Measurements from ENCODE around the gene CDX4.

The CDX4 gene, protein sequence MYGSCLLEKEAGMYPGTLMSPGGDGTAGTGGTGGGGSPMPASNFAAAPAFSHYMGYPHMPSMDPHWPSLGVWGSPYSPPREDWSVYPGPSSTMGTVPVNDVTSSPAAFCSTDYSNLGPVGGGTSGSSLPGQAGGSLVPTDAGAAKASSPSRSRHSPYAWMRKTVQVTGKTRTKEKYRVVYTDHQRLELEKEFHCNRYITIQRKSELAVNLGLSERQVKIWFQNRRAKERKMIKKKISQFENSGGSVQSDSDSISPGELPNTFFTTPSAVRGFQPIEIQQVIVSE

GRCh38 chrX:73446831-73447230 lies at the start of gene CDX4:
Gene CDX4, plus strand, starts transcription at chrX:73447053. Its CDS starts 201 bp downstream, at chrX:73447254.
- no peak for TF ChIP-seq EZH2phosphoT487 (IDR thresholded peaks at IDR 0.05; ENCODE audit: low read depth)
- TF ChIP-seq, protein P1, sequence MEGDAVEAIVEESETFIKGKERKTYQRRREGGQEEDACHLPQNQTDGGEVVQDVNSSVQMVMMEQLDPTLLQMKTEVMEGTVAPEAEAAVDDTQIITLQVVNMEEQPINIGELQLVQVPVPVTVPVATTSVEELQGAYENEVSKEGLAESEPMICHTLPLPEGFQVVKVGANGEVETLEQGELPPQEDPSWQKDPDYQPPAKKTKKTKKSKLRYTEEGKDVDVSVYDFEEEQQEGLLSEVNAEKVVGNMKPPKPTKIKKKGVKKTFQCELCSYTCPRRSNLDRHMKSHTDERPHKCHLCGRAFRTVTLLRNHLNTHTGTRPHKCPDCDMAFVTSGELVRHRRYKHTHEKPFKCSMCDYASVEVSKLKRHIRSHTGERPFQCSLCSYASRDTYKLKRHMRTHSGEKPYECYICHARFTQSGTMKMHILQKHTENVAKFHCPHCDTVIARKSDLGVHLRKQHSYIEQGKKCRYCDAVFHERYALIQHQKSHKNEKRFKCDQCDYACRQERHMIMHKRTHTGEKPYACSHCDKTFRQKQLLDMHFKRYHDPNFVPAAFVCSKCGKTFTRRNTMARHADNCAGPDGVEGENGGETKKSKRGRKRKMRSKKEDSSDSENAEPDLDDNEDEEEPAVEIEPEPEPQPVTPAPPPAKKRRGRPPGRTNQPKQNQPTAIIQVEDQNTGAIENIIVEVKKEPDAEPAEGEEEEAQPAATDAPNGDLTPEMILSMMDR (IDR thresholded peaks at IDR 0.05; ENCODE audit: low read depth, low read length) = no peak
- H4K20me1 ChIP-seq (ENCODE audit: insufficient read depth, low read length) = no peaks in the 10 kb centered on the region
- no peak within 1 kb of the TSS for H3K4me3 ChIP-seq (ENCODE audit: low read length)
- no peaks in the 10 kb centered on the region for H3K4me1 ChIP-seq (ENCODE audit: low read length)
- no peak within 1 kb of the TSS for H3K27ac ChIP-seq (ENCODE audit: low read length)
- no peak within 1 kb of the TSS for H3K9ac ChIP-seq (ENCODE audit: low read length)
- no peaks in the 10 kb centered on the region for H3K79me2 ChIP-seq (ENCODE audit: low read length)
- no peaks in the 10 kb centered on the region for H3K9me3 ChIP-seq (ENCODE audit: insufficient read depth, low read length)
- H3K27me3 ChIP-seq (ENCODE audit: low read depth, low read length) = no peaks in the 10 kb centered on the region
- no peaks in the 10 kb centered on the region for H3K36me3 ChIP-seq (replicated peaks; ENCODE audit: low read depth, low read length)
- H3K4me2 ChIP-seq (ENCODE audit: low read length) = no peak within 1 kb of the TSS
- no peak within 1 kb of the TSS for H2AFZ ChIP-seq (ENCODE audit: low read depth, low read length)

DNA sequence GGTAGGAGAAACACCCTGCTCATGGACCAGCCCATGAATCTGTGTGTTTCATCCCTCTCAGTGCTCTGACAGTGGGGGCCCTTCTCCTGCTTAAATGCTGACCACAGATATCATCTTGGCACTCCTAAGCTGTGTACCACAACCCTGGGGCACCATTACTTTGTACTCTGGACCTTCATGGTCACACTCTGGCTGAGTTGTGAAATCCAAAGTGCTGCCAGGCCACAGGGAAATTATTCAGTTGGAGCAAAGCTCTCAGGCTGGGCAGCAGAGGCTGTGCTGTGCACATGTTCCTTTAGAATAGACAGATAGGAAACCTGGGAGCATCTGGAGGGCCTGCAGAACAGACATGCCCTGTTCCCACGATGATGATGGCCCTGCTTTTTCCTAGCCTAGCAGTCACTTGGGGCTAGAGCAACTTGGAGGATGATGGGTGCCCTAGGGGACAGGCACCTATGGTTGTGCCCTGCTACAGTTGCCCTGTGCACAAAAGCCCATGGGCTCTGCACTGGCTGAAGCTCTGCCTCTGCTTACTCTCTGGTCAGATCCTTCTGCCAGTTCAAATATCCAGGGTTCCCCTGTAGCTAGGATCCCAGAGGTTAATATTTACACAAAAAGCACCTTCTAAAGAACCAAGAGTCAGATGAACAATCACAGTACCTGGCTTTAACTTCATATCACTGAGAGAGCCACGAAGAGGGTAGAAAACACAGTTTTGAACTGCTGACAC lies 48.5 kb upstream of the CDX4 start:
- Histone ChIP-seq H4K20me1 (ENCODE audit: insufficient read depth, low read length) (no peaks in the 10 kb centered on the region), H3K4me2 (ENCODE audit: low read length) (no peak overlapping the region), H3K9me3 (ENCODE audit: insufficient read depth, low read length) (no peaks in the 10 kb centered on the region), H3K27me3 (ENCODE audit: low read depth, low read length) (no peaks in the 10 kb centered on the region), H3K36me3 (replicated peaks; ENCODE audit: low read depth, low read length) (no peaks in the 10 kb centered on the region), H3K4me1 (ENCODE audit: low read length) (no peaks in the 10 kb centered on the region), H3K27ac (ENCODE audit: low read length) (no peak overlapping the region), H2AFZ (ENCODE audit: low read depth, low read length) (no peak overlapping the region), H3K4me3 (ENCODE audit: low read length) (no peak overlapping the region), H3K9ac (ENCODE audit: low read length) (no peak overlapping the region), H3K79me2 (ENCODE audit: low read length) (no peaks in the 10 kb centered on the region)
- no peak for TF ChIP-seq EZH2phosphoT487 (IDR thresholded peaks at IDR 0.05; ENCODE audit: low read depth)
- TF ChIP-seq, protein P1 (IDR thresholded peaks at IDR 0.05; ENCODE audit: low read depth, low read length) = no peak

DNA sequence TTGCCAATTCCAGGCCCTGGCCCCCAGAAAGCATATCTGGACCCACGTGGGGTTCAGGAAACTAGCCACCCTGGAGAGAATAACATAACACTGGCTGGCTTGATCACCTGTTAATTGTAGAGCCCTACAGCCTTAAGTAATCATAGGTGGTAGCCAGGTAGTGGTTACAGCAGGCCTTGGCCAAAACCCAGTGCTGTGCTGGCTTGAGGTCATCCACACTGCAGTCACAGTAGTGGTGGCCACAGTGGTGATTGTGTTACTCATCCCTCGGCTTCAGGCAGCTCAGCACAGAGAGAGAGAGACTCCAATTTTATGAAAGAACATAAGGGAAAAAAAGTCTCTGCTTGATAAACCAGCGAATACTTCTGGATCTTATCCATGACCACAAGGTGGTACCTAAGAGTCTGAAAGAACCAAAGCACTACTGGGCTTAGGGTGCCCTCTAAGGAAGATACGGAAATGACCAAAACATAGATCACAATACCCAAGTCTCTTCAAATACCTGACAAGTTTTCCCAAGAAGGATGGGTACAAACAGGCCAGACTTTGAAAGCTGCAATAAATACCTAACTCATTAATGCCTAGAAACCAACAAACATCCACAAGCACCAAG lies 46.6 kb upstream of the CDX4 start:
- H3K27me3 ChIP-seq (ENCODE audit: low read depth, low read length) = no peaks in the 10 kb centered on the region

More for the DNA sequence above, 46.6 kb upstream of the CDX4 start:
- no peaks in the 10 kb centered on the region for H3K79me2 ChIP-seq (ENCODE audit: low read length)
- H3K9me3 ChIP-seq (ENCODE audit: insufficient read depth, low read length) = no peaks in the 10 kb centered on the region
- H3K36me3 ChIP-seq (replicated peaks; ENCODE audit: low read depth, low read length) = no peaks in the 10 kb centered on the region
- TF ChIP-seq, protein P1 (IDR thresholded peaks at IDR 0.05; ENCODE audit: low read depth, low read length) = no peak
- TF ChIP-seq EZH2phosphoT487 (IDR thresholded peaks at IDR 0.05; ENCODE audit: low read depth) = no peak
- no peaks in the 10 kb centered on the region for H3K4me1 ChIP-seq (ENCODE audit: low read length)
- H3K27ac ChIP-seq (ENCODE audit: low read length) = no peak overlapping the region
- H2AFZ ChIP-seq (ENCODE audit: low read depth, low read length) = no peak overlapping the region
- no peaks in the 10 kb centered on the region for H4K20me1 ChIP-seq (ENCODE audit: insufficient read depth, low read length)
- no peak overlapping the region for H3K9ac ChIP-seq (ENCODE audit: low read length)
- H3K4me2 ChIP-seq (ENCODE audit: low read length) = no peak overlapping the region
- H3K4me3 ChIP-seq (ENCODE audit: low read length) = no peak overlapping the region

All from OCI-LY3 (cell line).